HG02884 (cell line): ENCODE measurements around the gene ANAPC2.

Experiments used
- ATAC-seq: cut with Tn5 transposase; IDR thresholded peaks from one replicate; pipeline ENCODE4 v1.9.1; 2021; ENCODE audit warnings: mild to moderate bottlenecking, moderate library complexity; ENCODE audit not compliant: unreplicated experiment

ANAPC2 gene

DNA sequence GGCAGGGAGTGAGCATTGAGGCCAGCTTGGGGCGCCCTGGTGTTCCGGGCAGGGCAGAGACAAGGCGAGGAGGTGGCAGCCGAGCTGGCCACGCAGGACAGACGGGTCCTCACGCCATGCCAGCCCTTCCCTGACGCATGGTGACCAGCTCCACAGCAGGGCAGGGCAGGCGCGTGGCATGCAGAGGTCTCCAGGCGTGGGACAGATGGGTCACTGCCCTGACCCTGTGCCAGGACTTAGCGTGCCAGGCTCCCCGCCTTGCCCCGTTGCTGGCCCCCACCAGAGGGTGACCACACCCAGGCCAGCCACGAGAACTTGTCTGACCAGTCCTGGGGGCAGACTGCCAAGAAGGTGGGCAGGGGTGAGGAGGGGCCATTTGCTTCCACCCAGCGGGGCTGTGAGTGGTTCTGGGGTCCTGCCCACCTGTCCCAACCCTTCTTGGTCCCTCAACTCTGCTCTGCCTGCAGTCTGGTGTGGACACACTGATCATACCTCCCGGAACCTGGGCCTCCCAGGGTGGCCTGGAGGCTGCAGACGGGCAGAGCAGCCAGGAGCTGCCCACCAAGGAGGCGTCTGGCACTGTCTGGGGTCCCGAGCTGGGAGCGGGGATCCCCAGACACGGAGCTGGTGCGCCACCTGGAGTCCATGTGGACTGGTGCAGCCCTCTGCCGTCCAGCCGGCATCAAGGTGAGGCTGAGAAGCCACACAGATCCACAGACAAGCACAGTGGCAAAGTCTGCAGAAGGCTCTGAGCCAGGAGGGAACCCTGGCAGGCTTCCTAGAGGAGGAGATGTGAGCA is 38.9 kb upstream of the ANAPC2 start, which contains the start of gene RNF224:
RNF224 (plus strand) TSS at position 449 of the 799 bp plus-strand sequence. CDS start 834 bp downstream, outside the sequence.
- no peak for ATAC-seq

DNA sequence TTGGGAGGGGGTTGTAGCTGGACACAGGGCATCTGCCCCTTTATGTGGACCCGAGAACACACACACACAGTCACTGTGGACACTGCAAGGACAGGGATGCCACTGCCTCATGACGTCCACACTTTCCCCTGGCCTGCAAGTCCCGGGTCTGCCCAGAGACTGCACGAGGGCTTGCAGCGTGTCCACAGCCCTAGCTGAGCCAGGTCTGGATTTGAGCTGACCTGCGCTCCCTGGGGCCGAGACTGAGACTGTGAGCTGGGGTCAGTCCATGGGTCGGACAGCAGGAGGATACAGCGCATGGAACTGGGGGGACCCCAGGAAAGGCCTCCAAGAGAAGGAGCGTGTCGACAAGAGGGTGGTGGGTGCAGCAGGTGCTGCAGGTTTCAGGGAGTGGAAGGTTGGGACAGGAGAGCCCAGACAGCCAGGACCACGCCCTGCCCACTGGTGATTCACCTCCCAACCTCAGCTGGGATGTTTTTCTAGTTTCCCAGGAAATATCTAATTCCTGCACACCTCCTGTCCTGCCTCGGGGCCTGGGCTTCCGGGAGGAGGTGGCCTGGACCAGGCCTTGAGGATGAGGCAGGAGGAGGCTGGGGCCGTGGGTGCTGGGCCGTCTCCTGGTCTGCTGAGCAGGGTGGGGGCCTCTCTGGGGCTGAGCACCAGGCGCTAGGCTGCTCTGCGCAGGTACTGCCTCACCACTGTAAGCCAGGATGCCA is 38.1 kb upstream of the ANAPC2 start:
- no peak for ATAC-seq

DNA sequence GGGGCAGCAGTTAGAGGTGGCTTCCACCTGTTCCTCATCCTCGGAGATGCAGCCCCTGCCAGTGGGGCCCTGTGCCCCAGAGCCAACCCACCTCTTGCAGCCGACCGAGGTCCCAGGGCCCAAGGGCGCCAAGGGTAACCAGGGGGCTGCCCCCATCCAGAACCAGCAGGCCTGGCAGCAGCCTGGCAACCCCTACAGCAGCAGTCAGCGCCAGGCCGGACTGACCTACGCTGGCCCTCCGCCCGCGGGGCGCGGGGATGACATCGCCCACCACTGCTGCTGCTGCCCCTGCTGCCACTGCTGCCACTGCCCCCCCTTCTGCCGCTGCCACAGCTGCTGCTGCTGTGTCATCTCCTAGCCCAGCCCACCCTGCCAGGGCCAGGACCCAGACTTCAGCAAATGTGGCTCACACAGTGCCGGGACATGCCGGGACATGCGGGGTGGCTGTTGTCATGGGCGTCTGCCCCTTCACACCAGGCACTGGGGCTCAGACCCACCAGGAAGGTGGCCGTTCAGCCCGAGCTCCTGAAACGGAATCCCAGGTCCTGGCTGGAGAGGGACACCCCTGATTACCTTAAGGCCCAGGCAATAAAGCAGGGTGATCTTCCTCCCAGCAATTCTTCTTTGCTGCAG is 37.5 kb upstream of the ANAPC2 start:
- ATAC-seq = no peak

DNA sequence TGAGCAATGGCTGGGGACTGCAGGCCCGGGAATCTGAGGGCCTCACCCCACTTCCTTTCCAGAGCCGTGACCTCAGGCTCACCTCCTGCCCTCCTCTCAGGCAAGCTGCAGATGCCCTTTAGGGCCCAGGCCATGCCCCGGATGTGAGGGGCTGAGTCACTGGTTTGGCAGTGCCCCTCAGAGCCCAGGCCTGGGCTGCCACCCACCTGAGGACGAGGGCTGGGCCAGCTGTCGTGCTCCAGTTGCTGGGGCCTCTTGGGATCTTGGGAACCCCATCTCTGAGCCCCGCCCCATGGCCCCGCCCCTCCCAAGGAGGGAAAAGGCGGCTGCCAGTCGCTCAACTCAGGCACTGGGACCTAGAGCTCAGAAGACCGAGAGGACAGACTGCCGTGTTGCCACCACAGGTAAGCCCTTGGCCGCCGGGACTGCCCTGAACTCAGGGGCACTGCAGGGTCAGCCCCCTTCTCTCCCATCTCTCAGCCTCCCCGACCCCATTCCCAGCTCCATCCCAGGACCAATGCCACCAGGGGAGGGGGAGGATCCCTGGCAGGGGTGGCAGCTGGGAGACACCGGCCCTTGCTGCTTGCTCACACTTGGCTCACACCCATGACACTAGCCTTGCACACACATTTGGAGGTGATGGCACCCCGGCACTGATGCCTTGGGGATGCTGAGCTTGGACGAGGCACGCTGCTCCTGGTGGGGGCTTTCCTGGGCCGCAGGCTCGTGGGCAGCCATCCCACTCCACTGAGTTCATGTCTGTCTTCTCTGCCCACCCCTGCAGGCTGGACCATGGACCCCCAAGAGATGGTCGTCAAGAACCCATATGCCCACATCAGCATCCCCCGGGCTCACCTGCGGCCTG is 36.7 kb upstream of the ANAPC2 start, which contains the start of gene CYSRT1:
CYSRT1 (plus strand) TSS at position 345 of the 865 bp plus-strand sequence; CDS start at position 793, 448 bp downstream.
- ATAC-seq = no peak

DNA sequence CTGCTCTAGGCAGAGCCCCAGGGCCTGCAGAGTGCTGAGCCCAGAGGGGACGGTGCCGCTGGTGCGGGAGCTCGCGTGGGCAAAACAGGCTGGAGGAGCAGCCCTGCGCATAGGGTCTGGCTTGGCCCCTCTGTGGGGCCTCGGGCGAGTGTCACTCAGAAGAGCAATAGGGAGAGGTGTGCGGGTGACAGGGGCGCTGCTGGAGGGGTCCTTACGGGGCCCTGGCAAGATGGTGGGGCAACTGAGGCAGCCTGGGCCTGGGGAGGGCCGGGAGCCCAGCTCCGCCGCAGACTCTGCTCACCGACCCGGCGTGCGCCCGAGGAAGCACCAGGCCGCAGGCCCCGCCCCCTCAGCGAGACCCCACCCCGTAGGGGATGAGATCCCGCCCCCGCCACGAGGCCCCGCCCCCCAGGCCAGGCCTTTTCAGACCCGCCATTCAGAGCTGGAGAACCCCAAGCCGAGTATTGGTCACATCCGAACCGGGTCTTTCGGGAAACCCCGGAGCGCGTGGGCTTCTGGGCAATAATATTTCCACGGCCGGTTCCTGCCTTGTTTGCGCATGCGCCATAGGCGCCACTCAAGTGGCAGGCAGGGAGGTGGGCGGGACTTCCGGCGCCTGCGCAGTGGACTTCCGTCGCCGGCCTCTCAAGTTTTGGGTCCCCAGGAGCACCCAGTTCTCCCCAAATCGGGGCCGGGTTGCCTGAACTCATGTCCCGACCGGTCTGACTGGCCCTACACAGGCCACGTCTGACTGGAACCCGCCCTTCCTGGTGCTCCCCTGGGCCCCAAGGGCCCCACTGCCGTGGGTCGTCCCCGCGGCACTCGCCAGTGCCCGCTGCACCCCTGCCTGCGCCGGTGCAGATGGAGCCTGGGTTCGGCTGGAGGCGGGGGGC is 35.0 kb upstream of the ANAPC2 start:
- peak; percentile 70 for ATAC-seq

DNA sequence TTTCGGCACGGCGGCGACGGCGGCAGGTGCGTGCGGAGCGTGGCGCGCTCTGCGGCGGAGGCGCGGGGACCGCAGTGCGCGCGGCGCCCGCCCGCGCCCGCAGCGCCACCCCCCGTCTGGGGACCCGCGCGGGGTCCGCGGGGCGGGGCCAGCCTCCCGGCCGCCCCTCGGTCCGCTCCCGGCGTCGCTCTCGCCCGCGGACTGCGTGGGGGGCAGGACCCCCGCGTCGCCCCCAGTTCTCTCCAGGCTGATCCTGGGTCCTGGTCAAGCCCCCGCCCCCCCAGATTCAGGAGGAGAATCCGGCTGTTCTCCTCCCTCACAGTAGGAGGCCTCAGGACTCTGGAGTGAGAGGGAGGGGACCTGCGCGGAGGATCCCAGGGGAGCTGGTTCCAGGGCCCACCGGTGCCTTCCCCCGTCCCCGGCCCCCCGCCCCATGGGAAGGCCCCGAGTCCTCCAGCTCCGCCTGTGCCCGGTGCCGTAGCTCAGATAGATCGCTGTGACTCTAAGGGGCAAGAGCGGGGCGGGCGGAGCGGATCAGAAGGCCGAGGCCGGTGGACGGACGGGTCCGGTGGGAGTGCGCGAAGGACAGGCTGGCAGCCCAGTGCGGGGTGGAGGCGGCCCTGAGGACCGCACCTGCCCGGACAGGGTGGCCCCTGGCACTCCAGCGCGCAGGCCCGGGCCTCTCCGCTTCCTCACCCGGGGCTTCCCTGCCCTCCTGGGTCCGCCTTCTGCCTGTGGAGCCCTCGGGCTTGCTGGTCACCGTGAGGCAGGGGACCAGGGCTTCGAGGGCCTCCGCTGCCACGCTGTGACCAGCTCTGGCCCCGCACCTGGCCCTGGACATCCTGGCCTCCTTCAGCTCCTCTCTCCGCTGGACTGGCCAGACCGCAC is 34.1 kb upstream of the ANAPC2 start, which contains the start of gene RNF208:
RNF208 (minus strand) TSS at position 51 of the 888 bp plus-strand sequence. CDS start 1,028 bp downstream, outside the sequence.
- no peak for ATAC-seq

DNA sequence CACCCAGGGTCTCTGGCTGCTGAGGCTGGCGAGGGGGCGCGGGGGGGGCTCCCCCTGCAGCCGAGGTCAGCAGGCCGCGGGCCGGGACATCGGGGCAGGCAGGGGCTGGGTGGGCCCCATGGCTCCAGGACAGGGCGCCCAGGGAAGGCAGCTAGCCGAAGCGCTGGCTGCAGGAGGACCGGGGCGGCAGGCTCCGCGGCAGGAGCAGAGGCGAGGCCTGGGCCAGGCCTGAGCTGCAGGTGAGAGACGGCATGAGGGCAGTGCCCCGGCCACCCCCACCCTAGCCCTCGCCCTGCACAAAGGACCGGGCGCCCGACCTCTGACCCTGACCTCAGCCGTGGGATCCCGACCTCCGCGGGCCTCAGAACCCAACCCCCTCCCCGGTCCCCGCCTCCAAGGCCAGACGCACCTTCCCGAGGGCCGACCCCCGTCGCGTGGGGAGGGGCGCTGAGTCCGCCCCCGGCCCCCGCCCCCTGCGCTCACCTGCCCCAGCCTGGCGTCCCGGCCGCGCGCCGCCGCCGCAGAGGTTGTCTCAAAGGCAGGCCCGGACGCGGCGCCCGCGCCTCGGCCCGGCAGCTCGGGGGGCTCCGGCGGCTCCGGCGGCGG is 33.2 kb upstream of the ANAPC2 start:
- no peak for ATAC-seq

DNA sequence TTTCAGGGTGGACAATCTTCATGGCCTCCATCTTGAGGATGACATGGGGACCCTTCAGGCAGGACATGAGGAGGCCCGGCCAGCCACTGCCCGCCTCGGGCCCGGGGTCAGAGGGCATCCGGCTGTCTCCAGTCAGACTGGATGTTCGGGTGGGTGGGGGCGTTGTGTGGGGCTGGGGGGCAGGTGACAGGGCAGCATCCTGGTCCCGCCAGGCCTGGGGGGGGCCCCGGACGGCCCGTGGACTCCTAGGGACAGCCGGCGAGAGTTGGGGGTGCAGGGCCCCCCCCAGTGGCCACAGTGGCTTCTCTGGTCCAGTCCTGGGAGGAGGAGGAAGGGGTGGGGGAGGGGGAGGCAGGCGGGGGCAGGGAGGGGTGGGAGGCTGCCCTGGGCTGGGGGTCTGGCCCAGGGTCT is 32.7 kb upstream of the ANAPC2 start:
- no peak for ATAC-seq

DNA sequence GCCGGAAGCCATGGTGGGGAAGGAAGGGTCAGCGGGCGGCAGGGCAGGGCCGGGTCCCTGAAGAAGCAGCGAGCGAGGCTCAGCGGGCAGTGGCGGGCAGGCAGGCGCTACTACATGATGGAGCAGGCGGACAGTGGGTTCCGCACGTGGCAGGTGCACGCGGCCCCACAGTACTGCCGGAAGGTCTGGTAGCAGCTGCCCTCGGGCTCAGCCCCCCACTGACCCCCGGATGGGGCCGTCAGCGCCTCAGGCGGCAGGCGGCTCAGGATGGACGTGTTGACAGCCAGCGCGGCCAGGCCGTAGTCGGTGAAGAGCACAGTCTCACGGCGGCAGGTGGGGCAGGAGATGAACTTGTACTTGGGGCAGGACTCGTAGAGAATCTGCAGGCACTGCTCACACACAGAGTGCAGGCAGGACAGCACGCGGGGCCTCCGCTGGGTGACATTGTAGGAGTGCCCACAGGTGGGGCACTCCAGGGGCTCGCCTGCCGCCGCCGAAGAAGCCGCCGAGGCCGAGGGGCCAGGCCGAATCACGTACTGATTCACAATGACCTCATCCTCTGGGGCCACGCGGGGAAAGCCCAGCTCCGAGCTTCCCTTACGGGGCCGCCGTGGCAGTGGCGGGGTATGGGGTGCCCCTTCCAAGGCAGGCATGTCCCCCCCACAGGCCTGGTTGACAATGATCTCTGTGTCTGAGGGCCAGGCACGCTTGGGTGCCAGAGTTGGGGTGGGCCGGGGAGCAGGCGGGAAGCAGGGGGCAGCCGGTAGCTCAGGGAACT is 32.1 kb upstream of the ANAPC2 start:
- no peak for ATAC-seq

DNA sequence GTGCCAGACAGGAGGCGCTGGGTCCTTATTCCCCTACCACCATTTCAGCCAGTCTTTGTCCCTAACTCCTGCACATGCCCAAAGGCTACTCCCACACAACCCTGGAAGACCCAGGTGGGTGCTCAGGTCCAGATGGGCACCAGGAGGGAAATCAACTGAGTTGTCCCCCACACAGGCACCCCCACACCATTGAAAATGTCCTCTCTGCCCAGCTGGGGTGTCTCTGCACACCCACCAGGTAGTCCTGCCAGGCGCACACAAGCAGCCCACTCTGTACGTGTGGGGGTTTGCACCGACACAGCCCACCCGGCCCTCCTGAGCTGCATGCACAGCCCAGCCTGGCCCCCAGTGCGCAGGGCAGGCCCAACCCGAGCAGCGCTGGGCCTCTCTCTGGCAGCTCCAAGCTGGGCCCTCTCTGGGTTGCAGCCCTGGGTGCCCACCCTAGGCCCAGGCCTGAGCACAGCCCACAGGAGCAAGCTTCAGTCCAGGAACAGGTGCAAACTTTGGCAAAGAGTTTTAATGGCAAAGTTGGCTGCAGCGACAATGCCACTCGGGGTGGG is 31.5 kb upstream of the ANAPC2 start:
- no peak for ATAC-seq

DNA sequence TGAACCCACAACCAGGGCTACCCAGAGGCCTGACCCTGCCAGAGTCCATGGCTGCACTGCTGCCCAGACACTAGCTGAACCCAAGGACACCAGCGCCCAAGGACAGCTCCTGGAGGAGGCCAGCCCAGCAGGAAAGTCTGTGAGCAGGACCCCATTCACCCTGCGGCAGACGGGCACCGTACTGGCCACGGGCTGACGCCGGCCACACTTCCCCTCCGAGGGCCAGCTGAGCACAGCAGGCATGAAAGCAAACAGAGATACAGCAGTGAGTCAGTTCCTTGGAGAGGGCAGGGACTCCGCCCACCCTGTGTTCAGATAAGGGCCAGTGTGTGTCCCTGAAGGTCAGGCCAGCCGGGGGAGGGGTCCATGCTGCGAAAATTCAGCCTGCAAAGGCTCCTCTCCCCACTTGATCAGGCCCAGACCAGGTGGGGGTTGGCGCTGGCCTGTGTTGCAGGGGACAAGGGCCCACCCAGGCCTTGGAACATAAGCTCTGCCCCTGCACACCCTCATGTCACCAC is 30.5 kb upstream of the ANAPC2 start:
- no peak for ATAC-seq

DNA sequence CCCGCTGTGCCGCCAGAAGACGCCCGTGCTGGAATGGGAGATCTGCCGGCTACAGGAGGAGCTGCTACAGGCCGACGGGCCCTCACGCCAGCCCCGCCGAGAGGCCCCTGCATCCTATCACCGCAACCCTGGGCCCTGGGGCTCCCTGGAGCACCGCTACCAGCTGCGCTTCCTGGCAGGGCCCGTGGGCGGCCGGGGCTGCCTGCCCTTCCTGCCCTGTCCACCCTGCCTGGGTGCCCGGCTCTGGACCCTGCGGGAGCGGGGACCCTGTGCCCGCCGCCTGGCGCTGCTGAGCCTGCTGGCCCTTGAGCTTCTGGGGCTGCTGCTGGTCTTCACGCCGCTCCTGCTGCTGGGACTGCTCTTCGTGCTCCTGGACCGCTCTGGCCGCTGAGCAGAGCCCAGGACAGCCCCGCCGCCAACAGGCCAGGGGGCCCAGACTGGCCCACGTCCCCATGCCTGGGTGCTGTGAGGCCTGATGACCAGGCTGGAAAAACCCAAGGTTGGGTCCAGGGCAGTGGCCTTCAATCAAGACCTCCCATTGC is 29.9 kb upstream of the ANAPC2 start:
- no peak for ATAC-seq

DNA sequence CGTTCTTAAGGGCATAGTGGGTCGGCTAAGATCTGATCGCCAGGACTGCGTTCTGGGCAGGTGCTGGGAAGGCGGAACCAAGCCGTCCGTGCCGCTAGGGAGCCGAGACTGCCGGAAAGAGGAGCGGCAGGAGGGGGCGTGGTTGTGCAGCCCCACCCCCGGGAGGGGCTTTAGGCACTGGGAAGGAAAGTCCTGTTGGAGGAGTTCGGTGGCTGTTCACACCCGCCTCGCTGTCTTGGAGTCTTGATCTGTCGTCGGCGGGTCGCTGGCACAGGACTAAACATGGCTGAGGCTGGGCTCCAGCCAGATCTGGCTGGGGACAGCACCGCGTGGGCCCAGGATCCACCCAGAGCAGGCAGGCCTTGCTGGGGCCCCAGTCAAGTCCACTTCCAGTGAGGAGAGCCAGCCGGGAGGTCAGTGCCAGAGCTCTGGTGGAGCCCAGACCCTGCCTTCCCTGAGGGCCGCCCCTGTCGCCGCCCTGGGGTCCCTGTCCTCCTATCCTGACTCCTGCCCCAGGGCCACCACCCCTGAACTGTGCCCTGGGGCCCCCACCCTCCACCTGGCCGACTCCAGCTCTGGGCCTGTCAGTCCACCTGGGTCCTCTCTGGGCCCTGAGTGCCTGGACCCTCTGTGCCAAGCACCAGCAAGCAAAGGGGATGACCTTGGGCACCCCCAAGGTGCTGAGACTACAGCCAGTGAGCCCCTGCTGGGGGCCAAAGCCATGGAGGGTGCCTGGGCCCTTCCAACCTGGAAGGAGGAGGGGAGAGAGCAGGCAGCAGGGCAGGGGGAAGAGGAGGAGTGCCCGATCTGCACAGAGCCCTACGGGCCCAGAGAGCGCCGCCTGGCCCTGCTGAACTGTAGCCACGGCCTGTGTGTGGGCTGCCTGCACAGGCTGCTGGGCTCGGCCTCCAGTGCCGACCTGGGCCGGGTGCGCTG is 29.2 kb upstream of the ANAPC2 start:
- no peak for ATAC-seq

DNA sequence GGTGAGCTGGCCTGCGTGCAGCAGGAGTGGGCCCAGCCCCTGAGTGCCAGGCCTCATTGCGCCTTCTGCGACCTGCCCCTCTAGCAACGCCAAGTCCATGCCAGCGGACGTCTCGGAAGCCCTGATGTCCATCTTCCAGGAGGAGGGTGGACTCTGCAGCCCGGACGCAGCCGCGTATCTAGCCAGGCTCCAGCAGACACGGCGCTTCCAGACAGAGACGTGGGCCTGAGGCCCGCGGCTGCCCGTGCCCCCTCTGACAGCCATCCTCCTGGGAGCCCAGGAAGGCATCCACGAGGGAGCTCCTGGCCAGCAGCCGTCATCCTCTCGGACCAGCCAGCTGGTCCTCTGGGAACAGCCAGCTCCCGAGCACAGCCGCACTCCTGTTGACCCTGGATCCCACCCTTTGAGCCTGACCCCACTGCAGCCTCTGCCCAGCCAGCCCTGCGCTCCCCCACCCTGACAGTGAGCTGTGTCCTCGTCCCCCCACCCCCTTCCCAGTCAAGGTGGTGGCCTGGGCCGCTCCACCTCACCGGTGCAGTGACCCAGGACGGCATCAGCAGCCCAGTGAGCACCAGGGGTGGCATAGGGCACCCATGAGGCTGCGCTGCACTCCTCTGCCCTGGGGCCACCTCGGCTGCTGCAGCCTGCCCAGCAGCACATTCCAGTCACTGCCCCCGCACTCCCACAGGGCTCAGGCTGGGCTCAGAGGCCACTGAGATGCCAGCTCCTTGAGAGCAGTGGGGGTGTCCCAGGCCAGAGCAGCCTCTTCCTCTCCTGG is 28.0 kb upstream of the ANAPC2 start:
- ATAC-seq = no peak
